Neural progenitor cell (in vitro differentiated cells): Measurements from ENCODE around the gene CDH20.

Source experiments
- CTCF ChIP-seq: fragments of 200-600 bp; sonication (generic); IDR thresholded peaks from 2 replicates; pipeline ENCODE4 v1.5.1; 2017; ENCODE audit warnings: antibody characterized with exemption, mild to moderate bottlenecking
- EZH2 ChIP-seq: fragments of 200-600 bp; sonication (generic); IDR thresholded peaks from 2 replicates; pipeline ENCODE4 v1.6.1; 2017; ENCODE audit warnings: antibody characterized with exemption, mild to moderate bottlenecking, moderate library complexity

DNA sequence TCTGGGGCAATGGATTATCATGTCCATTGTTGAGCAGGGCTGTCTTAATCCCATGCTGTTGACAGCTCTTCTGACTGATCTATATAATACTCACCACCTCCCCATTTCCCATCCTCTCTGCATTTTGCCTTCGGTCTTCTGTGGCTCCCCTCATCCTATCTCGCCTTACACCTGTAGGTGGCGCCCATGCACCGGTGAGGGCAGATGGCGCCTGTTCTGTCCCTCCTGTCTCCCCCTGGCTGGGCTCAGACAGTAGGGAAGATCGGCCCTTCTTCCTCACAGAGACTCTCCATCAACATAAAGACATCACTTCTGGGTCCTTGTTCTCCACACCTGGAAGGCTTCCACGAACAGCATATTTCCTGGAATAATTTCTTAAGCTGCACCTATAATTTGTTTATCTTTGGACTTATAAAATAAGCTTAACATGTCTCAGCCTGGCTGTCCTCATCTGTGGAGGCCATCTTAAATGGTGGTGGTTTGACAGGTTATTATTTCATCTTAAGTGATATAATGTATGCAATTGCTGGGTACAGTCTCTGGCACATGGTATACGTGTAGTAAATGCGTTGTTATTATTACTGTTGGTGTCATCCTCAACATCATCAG is 10.9 kb upstream of the CDH20 start:
- TF ChIP-seq CTCF: peak; percentile 94
- no peak for TF ChIP-seq EZH2
